AG20443 (cell line): Measurements from ENCODE around the gene HLA-DOA.

Experiments used
- DNase-seq: peaks from one replicate; pipeline ENCODE4 v3.0.0; 2012; ENCODE audit warnings: low spot score, mixed read lengths

The HLA-DOA gene

DNA sequence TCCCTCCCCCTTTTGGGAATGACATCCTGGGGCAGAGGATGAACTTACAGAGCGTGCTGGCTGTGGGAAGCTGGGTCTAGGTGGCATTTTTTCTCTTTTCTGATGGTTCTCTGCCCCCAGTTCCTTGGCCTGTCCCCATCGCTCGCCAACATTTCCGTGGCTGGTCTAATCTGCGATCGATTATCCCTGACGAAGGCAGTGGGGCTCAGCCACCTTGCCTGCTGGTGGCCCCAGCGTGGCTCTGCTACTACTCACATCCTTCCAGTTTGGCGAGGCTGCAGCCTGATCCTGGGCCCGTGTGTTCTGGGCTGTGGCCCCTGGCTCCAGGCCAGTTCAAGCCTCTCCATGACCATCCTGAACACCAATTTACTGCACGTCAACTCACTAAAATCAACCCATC is 6.4 kb upstream of the HLA-DOA start:
- DNase-seq, result no peak

DNA sequence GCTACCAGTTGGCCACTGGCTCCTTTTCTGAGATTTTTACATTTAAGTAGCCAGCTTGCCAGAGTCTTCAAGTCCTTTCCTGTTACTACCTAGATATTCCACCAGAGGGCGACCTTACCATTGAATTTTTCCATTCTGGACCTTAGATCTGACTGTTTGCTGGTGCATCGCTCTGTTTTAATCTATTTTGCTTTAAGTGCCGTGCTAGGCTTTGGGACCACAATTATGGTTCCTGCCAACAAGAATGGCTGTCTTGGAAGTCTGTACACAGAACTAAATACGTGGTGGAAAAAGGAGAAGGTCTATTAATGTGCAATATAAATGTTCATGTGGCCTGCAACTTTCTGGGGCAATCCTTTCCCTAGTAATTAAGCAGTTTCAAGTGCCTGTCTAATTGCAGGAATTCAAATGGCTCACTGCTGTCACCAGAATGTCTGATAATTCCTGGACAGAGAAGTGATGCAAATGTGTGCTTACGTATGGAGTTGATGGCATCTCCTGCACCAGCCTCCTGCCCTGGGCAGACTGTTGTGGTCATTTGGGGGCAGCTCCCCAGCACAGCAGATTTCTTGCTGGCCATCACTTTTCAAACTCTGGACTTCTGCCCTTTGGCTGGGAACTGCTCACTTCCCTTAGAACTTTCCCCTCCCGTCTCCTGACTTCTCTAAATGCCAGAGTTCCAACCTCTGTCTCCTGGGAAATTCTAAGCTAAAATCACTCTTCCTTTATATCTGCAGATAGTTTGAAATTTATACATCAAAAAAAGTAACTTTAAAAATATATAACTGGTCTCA is 5.6 kb upstream of the HLA-DOA start:
- DNase-seq, result peak; percentile 78

DNA sequence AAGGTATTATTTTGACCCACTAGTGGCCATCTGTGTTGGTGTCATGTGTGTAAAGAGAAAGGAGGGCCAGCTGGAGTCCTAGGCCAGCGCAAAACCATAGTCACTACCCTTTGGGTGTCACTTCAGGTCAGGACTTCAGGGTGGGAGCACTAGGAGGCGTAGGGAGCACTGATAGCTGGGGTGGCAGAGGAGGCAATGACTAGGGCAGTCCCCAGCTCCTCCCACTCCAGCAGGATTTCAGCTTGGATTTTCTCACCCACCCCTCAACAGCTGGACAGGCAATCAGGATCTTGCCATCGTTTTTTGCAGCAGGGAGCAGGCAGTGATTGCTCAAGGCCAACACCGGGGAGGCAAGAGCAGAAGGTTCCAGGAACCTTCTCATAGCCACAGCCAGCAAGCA is 4.2 kb upstream of the HLA-DOA start:
- DNase-seq, result no peak

DNA sequence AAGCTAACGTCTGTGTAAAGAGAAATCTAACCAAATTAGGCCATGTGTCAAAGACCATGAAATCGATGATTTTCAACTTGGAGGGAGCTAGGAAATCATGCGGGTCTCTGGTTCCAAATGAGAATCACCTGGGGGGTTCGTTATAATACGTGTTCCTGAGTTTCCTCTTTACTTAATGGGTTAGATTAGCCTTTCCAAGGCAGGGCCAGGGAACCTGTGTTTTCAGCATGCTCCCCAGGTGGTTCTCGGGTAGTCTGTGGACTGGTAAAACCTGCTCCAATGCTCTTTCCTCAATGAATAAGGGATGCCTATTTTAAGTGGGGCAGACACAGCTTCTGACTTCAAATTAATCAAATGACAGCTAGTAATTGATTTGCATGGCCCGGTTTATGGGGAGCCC is 965 bp upstream of the HLA-DOA start:
- no peak for DNase-seq

DNA sequence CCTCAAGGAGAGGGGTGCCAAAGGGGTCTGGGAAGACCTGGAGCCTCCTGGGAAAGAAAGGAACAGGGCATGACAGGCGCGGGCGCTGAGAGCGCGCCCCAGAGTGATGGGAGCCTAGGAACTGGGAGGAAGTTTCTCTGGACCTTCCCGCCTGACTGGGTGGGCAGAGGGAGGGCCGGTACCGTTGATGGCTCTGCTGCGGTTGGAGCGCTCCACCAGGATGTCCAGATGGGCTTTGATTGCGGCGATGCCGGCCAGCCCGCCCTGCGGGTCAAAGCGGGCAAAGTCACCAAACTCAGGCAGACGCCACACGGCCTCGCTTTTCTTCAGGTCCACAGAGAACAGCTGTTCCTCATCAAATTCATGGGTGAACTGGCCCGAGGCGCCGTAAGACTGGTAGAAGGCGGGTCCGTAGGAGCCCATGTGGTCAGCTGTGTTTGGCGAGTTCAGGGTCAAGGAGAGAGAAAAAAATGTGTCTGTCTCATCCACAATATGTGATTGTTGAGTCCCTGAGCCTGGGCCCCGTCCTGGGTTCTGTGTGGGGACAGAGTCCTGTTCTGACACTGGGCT is 1.5 kb downstream of the HLA-DOA start:
- DNase-seq, result no peak

DNA sequence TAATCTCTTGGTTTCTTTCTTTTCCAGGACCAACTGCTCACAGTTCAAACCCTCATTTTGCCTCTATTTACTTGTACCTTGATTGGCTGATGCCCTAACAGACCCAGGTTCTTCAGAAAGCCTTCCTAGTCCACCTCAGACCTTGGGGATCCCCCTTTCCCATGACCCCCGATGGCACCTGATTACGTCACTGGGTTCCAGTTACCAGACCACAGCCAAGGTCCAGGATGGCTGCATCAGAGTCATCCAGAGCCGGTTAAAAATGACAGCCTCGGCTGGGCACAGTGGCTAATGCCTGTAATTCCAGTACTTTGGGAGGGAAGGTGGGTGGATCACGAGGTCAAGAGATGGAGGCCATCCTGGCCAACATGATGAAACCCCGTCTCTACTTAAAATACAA is 4.5 kb downstream of the HLA-DOA start:
- no peak for DNase-seq

GRCh38 chr6:33001685-33002084 is 7.7 kb downstream of the HLA-DOA start:
- DNase-seq, result no peak

DNA sequence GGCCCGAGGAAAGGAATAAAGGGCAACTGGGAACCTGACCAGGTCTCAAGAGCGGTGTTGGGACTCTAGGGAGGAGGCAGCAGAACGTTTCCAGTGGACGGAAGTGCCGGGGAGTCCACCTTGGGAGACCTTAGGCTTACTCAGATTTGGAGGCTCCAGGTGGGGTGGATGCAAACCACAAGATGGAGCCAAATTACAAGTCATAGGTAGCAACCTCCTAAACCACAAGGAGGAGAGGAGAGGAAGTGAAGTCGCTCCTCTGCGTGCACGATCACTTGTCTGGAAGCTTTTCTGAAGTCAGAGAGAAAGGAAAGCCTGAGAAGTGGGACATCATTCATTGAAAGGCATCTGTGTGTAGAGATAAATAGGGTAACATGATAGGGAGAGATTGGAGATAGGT is 9.3 kb downstream of the HLA-DOA start:
- DNase-seq, result no peak

- no peak for DNase-seq
These were observed 13.9 kb downstream of the HLA-DOA start for GRCh38 chr6:32995448-32995847.

DNA sequence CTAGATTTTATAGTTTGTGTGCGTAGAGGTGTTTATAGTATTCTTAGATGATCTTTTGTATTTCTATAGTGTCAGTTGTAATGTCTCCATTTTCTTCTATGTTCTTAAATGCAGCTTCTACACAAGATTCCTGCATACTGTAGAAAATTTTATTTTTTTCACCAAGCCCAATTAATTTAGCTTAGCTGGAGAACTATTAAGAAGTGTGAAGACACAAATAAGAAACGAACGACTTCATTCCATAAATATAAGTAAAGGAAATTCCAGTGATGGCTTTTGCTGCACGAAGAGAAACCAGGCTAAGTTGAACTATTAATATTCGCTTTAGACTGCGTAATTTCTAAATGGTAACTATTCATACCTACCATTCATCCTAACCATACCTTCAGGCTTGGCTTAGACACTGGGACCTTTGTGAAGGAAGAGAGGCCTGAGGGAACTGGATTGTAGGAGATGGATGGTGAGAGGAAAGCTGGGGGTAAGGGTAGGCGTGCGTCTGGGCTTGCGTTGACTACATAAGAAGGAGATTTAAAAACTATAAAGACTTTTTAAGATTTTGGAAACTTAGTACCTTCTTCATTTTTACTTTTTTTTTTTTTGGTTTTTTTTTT is 15.9 kb downstream of the HLA-DOA start:
- DNase-seq, result no peak

DNA sequence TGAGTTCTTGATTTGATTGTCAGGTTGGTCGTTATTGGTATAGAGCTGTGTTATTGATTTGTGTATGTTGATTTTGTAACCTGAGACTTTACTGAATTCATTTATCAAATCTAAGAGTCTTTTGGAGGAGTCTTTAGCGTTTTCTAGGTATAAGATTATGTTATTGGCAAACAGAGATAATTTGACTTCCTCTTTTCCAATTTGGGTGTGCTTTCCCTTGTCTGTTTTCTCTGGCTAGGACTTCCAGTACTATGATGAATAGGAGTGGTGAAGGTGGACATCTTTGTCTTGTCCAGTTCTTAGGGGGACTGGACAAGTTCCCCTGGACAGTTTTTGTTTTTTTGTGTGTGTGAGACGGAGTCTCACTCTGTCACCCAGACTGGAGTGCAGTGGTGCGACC is 17.4 kb downstream of the HLA-DOA start:
- DNase-seq, result no peak

GRCh38 chr6:32989368-32989767 is 20.0 kb downstream of the HLA-DOA start:
- DNase-seq, result no peak

DNA sequence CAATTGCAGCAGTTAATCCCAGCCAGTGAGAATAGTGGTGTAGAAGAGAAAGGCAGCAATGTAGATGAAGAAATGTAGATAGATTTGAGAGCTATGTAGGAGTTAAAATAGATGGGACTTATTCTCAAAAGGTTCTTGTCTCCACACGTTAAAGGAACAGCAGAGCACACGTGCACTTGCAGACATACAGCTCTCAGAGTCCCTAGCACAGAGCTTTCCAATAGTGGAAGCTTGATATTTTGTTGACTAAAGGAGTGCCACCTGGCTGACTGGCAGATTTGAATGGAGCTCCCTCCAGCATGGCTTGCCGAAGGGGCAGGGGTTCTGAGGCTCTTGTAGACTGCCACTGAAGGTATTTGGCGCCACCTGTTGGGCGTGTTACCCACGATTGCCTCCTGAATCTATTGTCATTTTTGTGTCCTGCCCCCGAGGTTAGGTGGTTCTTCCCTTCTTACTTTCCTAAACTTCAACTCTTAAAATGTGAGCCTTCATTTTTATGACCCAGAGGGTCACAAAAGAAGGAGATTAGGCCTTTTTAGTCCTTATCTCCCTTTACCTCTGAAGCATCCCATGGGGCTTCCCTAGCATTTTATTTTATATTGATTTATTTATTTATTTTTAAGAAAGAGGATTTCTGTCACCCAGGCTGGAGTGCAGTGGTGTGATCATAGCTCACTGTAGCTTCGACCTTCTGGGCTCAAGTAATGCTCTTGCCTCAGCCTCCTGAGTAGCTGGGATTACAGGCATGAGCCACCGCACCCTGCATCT is 24.6 kb downstream of the HLA-DOA start:
- DNase-seq, result peak; percentile 83

- DNase-seq, result no peak
These were observed 25.3 kb downstream of the HLA-DOA start for GRCh38 chr6:32983964-32984621.

DNA sequence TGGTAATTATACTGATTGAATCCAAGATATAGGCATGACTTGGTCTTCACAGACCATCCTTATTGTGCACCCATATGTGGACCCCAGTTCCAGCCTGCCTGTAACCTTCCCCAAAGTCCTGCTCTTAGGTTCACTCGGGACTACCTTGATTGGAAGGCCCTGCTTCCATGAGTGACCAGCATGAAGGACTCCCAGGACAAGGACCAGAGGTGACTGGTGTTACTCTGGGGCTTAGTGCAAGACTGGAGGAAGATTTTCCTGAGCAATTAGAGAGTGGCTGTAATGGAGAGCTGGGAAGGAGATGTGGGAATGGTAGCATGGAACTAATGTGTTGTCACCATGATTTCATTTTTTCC is 25.9 kb downstream of the HLA-DOA start:
- DNase-seq, result no peak

- no peak for DNase-seq
These were observed 26.5 kb downstream of the HLA-DOA start for GRCh38 chr6:32982702-32983492.

GRCh38 chr6:32982084-32982701 is 27.2 kb downstream of the HLA-DOA start:
- DNase-seq, result no peak

- DNase-seq, result no peak
These were observed 28.8 kb downstream of the HLA-DOA start for GRCh38 chr6:32980488-32981038.

- DNase-seq, result no peak
These were observed 29.5 kb downstream of the HLA-DOA start for GRCh38 chr6:32979720-32980487.

GRCh38 chr6:32977953-32978324 is 31.5 kb downstream of the HLA-DOA start:
- DNase-seq, result no peak
